HepG2 (cell line): ENCODE measurements around the gene PPP1R9A. TPM values are rescaled to one million over a fixed set of nuclear protein-coding genes. Genes with fewer than 3 reads are reported as not detected.

Experiments
- ATAC-seq: fragments of 200-7000 bp; cut with Tn5 transposase; 3 replicates; pipeline ENCODE4 v1.9.1; 2020; ENCODE audit warnings: mild to moderate bottlenecking, moderate library complexity
- BruUV-seq: library from RNA; stranded (reverse); fragments of 400-500 nt; replicated peaks from 2 replicates; lab custom pipeline; 2021; lab: Mats Ljungman, UMichigan
- CTCF ChIA-PET: fragments of 300-600 bp; formaldehyde crosslinking; extraction: SDS; loops from one replicate; lab custom pipeline; 2021; ENCODE audit warnings: low total read pairs, inconsistent platforms, low intra/inter-chr PET ratio; lab: Yijun Ruan, JAX
- POLR2A ChIA-PET: fragments of 350-600 bp; sonication (Branson Sonifier 250); formaldehyde crosslinking; loops from one replicate; lab custom pipeline; 2020; ENCODE audit warnings: antibody characterized with exemption, inconsistent platforms; lab: Yijun Ruan, JAX
- DNase-seq: peaks from one replicate; pipeline ENCODE4 v3.0.0-alpha.2; 2015; ENCODE audit warnings: low spot score
- FAIRE-seq: peaks from 3 replicates; lab custom pipeline; 2011; peaks lifted over from hg19 to GRCh38; lab: Jason Lieb, UNC
- H2AFZ ChIP-seq: one replicate; pipeline ENCODE4 v1.6.1; 2011; ENCODE audit warnings: low read length, inconsistent platforms
- H3K27ac ChIP-seq: fragments of 300-600 bp; 3 replicates; pipeline ENCODE4 v1.8.0; 2011; ENCODE audit warnings: mixed run types, mild to moderate bottlenecking, mixed read lengths, low read length, inconsistent platforms; ENCODE audit not compliant: insufficient read depth; ENCODE audit errors: extremely low read length
- H3K27me3 ChIP-seq, 2 experiments: fragments of 200-600 bp in 1 of 2; 2 replicates in 1 of 2; 3 replicates in 1 of 2; pipeline versions ENCODE4 v1.6.0 to v1.8.0; 2011; ENCODE audit warnings: low read length in 2 of 2, mild to moderate bottlenecking in 2 of 2, moderate library complexity in 2 of 2, inconsistent platforms in 1 of 2; ENCODE audit not compliant: insufficient read depth in 2 of 2, control insufficient read depth in 1 of 2
- H3K36me3 ChIP-seq, 2 experiments: fragments of 200-600 bp in 1 of 2; replicated peaks in 1 of 2; 2 replicates in 1 of 2; 3 replicates in 1 of 2; pipeline versions ENCODE4 v1.5.1 to v1.8.0; 2011; ENCODE audit warnings: low read length in 2 of 2, inconsistent platforms in 1 of 2; ENCODE audit not compliant: insufficient read depth in 2 of 2, control insufficient read depth in 1 of 2
- H3K4me1 ChIP-seq: 2 replicates; pipeline ENCODE4 v1.5.1; 2012; ENCODE audit warnings: low read length, inconsistent platforms; ENCODE audit not compliant: insufficient read depth
- H3K4me2 ChIP-seq: 2 replicates; pipeline ENCODE4 v1.6.0; 2011; ENCODE audit warnings: low read depth, low read length, inconsistent platforms
- H3K4me3 ChIP-seq, 3 experiments: fragments of 200-600 bp in 1 of 3; sonication (generic), shearing (Covaris generic) in 1 of 3; replicated peaks in 1 of 3; 2 replicates each; pipeline ENCODE4 v1.5.1; 2011 to 2016; ENCODE audit warnings: low read length in 3 of 3, inconsistent platforms in 2 of 3, low read depth in 2 of 3, mild to moderate bottlenecking in 2 of 3, control low read depth in 1 of 3, mixed read lengths in 1 of 3; ENCODE audit not compliant: insufficient read depth in 1 of 3
- H3K79me2 ChIP-seq: one replicate; pipeline ENCODE4 v1.6.1; 2011; ENCODE audit warnings: low read length, inconsistent platforms; ENCODE audit not compliant: insufficient read depth
- H3K9ac ChIP-seq: 2 replicates; pipeline ENCODE4 v1.6.0; 2011; ENCODE audit warnings: mild to moderate bottlenecking, low read depth, low read length, inconsistent platforms; ENCODE audit not compliant: insufficient read depth
- H3K9me3 ChIP-seq: 2 replicates; pipeline ENCODE4 v1.5.1; 2012; ENCODE audit warnings: mild to moderate bottlenecking, low read length
- H4K20me1 ChIP-seq: 2 replicates; pipeline ENCODE4 v1.6.0; 2011; ENCODE audit warnings: inconsistent platforms, mild to moderate bottlenecking, low read length, moderate library complexity; ENCODE audit not compliant: insufficient read depth
- CBX1 ChIP-seq: IDR thresholded peaks from one replicate; pipeline ENCODE4 v1.6.1; 2016; ENCODE audit warnings: antibody characterized with exemption, low read depth
- POLR2AphosphoS5 ChIP-seq: IDR thresholded peaks from 2 replicates; pipeline ENCODE4 v1.6.1; 2012; ENCODE audit warnings: low read depth, low read length
- TGIF2 ChIP-seq: IDR thresholded peaks from 2 replicates; pipeline ENCODE4 v1.6.1; 2016; ENCODE audit warnings: control low read depth, missing compliant biosample characterization
- ZFP36L1 ChIP-seq: sonication (generic); formaldehyde crosslinking; IDR thresholded peaks from 2 replicates; pipeline ENCODE4 v1.8.0; 2022; ENCODE audit warnings: mild to moderate bottlenecking, missing genetic modification reagents, moderate library complexity
- in situ Hi-C: cut with HindIII; loops from 2 replicates; pipeline ENCODE4 v1.10.0; 2017; ENCODE audit warnings: low pct_unique_long_range_greater_than_20kb; ENCODE audit not compliant: extremely low pct_ligation_motif_present
- intact Hi-C: fragments of 100-400 bp; cut with micrococcal nuclease; formaldehyde crosslinking; loops from one replicate; pipeline ENCODE4 v1.10.0; 2022; ENCODE audit not compliant: unreplicated experiment
- polyA plus RNA-seq, 8 experiments: library from polyadenylated mRNA; depleted of rRNA in 3 of 8; stranded (reverse) in 7 of 8; unstranded in 1 of 8; fragments of >200 nt; fragmentation: Illumina TruSeq in 4 of 8; extraction: Trizol in 4 of 8; gene quantifications; 2 replicates each; pipeline versions ENCODE4 v1.2.1 to v1.2.3, GENCODE V29; 2011 to 2016; ENCODE audit warnings: low read depth in 4 of 8, missing spikeins in 1 of 8, mixed read lengths in 1 of 8; ENCODE audit not compliant: insufficient read depth in 1 of 8
- total RNA-seq, 5 experiments: library from RNA; depleted of rRNA; stranded (reverse); fragments of >200 nt; fragmentation: Illumina TruSeq; extraction: Trizol; gene quantifications; 2 replicates each; pipeline ENCODE4 v1.2.3, GENCODE V29; 2016; ENCODE audit warnings: low read depth in 1 of 5
- TF ChIP-seq, protein P1 (sequence below): sonication (generic); formaldehyde crosslinking; IDR thresholded peaks from 2 replicates; pipeline ENCODE4 v1.8.0; 2022; ENCODE audit warnings: mild to moderate bottlenecking, missing genetic modification reagents, borderline replicate concordance
- TF ChIP-seq, protein P2 (sequence below), 2 experiments: sonication (generic) in 1 of 2; formaldehyde crosslinking in 1 of 2; IDR thresholded peaks; 2 replicates each; pipeline versions ENCODE4 v1.4.0 to v1.6.1; 2018 to 2020; ENCODE audit warnings: missing genetic modification reagents in 2 of 2, borderline replicate concordance in 1 of 2, low read depth in 1 of 2, mild to moderate bottlenecking in 1 of 2, missing biosample characterization in 1 of 2
- TF ChIP-seq, protein P3 (sequence below): IDR thresholded peaks from 2 replicates; pipeline ENCODE4 v1.6.1; 2016
- TF ChIP-seq, protein P4 (sequence below): sonication (generic); formaldehyde crosslinking; IDR thresholded peaks from 2 replicates; pipeline ENCODE4 v1.4.0; 2020; ENCODE audit warnings: missing genetic modification reagents, borderline replicate concordance
- TF ChIP-seq, protein P5 (sequence below): sonication (generic); formaldehyde crosslinking; IDR thresholded peaks from 2 replicates; pipeline ENCODE4 v1.8.1; 2023; ENCODE audit warnings: missing genetic modification reagents, inconsistent platforms, borderline replicate concordance

Gene PPP1R9A
- total and polyA plus RNA-seq, 2 of the 13 experiments (the other 11 are each of a cell fraction or from before 2014, with no cell fraction given): 11.4 to 31.9 TPM

DNA sequence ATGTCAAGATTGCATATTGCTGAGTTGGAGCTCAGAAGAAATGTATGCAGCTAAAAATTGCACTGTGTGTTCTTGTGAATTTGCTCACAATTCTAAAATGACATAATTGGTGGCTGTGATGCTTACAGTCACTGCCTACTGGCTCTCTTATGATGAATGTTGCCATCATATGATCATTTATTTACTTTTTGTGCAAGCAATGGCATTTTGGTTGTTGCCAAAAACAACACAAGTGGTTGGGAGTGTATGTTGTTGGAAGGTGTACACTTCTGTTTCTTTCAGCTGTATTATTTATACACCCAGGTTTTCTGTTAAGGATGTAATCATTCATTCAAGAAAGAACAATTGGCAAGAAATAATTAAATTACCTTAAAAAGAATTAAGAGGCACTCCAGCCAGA is 388.0 kb downstream of the PPP1R9A start:
- Histone ChIP-seq H3K27ac (no peak overlapping the region), H3K4me1 (no peaks in the 10 kb centered on the region), H3K9ac (no peak overlapping the region), H3K36me3 (peaks cover 0 to 2% of the 10 kb centered on the region in 2 experiments; a peak in 4 of 5 replicates), H3K9me3 (no peaks in the 10 kb centered on the region), H3K27me3 (no peaks in the 10 kb centered on the region), H3K4me3 (no peak overlapping the region), H2AFZ (no peak overlapping the region), H3K4me2 (no peak overlapping the region), H3K79me2 (no peaks in the 10 kb centered on the region), H4K20me1 (no peaks in the 10 kb centered on the region)
- POLR2A ChIA-PET: no interaction called here
- FAIRE-seq (no peak), DNase-seq (no peak), ATAC-seq (no peak)
- TF ChIP-seq CBX1 (no peak), TGIF2 (CRISPR knock-in tag) (no peak), POLR2AphosphoS5 (no peak), ZFP36L1 (CRISPR knock-in tag) (no peak)
- TF ChIP-seq, protein P1, sequence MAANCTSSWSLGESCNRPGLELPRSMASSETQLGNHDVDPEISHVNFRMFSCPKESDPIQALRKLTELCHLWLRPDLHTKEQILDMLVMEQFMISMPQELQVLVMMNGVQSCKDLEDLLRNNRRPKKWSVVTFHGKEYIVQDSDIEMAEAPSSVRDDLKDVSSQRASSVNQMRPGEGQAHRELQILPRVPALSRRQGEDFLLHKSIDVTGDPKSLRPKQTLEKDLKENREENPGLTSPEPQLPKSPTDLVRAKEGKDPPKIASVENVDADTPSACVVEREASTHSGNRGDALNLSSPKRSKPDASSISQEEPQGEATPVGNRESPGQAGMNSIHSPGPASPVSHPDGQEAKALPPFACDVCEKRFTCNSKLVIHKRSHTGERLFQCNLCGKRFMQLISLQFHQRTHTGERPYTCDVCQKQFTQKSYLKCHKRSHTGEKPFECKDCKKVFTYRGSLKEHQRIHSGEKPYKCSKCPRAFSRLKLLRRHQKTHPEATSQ (CRISPR knock-in tag): no peak
- TF ChIP-seq, protein P2, sequence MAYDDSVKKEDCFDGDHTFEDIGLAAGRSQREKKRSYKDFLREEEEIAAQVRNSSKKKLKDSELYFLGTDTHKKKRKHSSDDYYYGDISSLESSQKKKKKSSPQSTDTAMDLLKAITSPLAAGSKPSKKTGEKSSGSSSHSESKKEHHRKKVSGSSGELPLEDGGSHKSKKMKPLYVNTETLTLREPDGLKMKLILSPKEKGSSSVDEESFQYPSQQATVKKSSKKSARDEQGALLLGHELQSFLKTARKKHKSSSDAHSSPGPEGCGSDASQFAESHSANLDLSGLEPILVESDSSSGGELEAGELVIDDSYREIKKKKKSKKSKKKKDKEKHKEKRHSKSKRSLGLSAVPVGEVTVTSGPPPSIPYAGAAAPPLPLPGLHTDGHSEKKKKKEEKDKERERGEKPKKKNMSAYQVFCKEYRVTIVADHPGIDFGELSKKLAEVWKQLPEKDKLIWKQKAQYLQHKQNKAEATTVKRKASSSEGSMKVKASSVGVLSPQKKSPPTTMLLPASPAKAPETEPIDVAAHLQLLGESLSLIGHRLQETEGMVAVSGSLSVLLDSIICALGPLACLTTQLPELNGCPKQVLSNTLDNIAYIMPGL (CRISPR knock-in tag; IDR thresholded peaks at IDR 0.05; ENCODE audit: borderline replicate concordance in 1 of 2, low read depth in 1 of 2): no peak
- TF ChIP-seq, protein P3, sequence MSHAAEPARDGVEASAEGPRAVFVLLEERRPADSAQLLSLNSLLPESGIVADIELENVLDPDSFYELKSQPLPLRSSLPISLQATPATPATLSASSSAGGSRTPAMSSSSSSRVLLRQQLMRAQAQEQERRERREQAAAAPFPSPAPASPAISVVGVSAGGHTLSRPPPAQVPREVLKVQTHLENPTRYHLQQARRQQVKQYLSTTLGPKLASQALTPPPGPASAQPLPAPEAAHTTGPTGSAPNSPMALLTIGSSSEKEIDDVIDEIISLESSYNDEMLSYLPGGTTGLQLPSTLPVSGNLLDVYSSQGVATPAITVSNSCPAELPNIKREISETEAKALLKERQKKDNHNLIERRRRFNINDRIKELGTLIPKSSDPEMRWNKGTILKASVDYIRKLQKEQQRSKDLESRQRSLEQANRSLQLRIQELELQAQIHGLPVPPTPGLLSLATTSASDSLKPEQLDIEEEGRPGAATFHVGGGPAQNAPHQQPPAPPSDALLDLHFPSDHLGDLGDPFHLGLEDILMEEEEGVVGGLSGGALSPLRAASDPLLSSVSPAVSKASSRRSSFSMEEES (CRISPR knock-in tag): no peak
- TF ChIP-seq, protein P4, sequence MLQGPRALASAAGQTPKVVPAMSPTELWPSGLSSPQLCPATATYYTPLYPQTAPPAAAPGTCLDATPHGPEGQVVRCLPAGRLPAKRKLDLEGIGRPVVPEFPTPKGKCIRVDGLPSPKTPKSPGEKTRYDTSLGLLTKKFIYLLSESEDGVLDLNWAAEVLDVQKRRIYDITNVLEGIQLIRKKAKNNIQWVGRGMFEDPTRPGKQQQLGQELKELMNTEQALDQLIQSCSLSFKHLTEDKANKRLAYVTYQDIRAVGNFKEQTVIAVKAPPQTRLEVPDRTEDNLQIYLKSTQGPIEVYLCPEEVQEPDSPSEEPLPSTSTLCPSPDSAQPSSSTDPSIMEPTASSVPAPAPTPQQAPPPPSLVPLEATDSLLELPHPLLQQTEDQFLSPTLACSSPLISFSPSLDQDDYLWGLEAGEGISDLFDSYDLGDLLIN (CRISPR knock-in tag): no peak
- TF ChIP-seq, protein P5, sequence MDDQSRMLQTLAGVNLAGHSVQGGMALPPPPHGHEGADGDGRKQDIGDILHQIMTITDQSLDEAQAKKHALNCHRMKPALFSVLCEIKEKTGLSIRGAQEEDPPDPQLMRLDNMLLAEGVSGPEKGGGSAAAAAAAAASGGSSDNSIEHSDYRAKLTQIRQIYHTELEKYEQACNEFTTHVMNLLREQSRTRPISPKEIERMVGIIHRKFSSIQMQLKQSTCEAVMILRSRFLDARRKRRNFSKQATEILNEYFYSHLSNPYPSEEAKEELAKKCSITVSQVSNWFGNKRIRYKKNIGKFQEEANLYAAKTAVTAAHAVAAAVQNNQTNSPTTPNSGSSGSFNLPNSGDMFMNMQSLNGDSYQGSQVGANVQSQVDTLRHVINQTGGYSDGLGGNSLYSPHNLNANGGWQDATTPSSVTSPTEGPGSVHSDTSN (CRISPR knock-in tag): no peak
- intact Hi-C loops: no loop called here
- BruUV-seq: no TSS peak
- CTCF ChIA-PET: no interaction called here
- in situ Hi-C loops: no loop called here
